ENCODE results near the gene TCL1B. TPM values are rescaled to one million over a fixed set of nuclear protein-coding genes. Genes with fewer than 3 reads are reported as not detected.

The TCL1B gene
- total RNA-seq, 5 donors from 2014 or later (not counting 1 experiment from before 2014, with no cell fraction given) = 0.21 to 2.0 (median 0.70) TPM; not detected in 1

DNA sequence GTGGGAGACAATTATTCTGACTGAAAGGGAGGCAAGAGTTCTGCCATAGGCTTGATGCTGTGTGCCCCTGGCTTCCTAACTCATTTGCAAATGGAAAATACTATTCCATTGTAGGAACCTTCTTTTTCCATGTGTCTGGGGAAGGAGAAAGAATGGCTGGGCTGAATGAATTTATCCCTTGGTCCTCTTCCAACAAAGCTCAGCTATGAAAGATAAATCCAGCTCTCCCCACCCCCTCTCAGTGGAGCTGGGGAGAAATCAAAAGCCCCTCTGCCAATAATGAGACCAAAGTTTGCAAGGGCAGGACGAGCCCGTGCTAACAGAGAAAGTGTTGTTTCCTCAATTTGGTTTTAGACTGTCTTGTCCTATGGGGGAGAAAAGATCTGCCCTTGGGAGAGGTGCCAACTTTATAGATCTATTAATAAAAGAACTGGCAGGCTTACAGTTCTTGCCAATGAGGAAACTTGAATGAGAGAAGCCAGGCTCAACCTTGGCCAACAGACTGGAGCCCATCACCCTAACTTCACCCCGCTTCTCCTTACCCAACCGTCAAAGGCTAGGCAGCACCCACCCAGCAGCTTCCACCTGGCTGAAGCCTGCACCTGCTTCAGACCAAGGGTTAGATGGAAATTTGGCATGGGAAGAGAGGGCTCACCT, 8.9 kb upstream of the TCL1B start:
- Histone ChIP-seq H3K27ac (ENCODE audit: low read length) (no peak overlapping the region), H3K27me3 (replicated peaks in 1 of 2; ENCODE audit: control insufficient read depth in 2 of 2, extremely low read depth in 1 of 2, insufficient read depth in 2 of 2, low read length in 1 of 2) (peaks cover 0 to 22% of the 10 kb centered on the region in 2 experiments), H3K4me1 (ENCODE audit: control insufficient read depth in 1 of 2, extremely low read depth in 1 of 2, insufficient read depth in 2 of 2, low read length in 2 of 2) (no peaks in the 10 kb centered on the region), H3K36me3 (ENCODE audit: control insufficient read depth in 2 of 2, extremely low read depth in 1 of 2, insufficient read depth in 1 of 2, low read length in 1 of 2) (no peaks in the 10 kb centered on the region), H3K4me3 (ENCODE audit: control insufficient read depth in 1 of 2, extremely low read depth in 1 of 2, low read length in 1 of 2) (no peak overlapping the region), H3K9me3 (no peaks in the 10 kb centered on the region)
- H3K9me3 Mint-ChIP-seq = no peaks in the 10 kb centered on the region
- no peaks in the 10 kb centered on the region for H3K4me1 Mint-ChIP-seq
- peaks cover 25 to 32% of the 10 kb centered on the region in 2 donors for H3K27me3 Mint-ChIP-seq
- ChIA-PET POLR2A (no interaction called here), CTCF (no interaction called here)
- no peak overlapping the region for H3K27ac Mint-ChIP-seq
- no peak overlapping the region for H3K4me3 Mint-ChIP-seq
- H3K36me3 Mint-ChIP-seq = no peaks in the 10 kb centered on the region
- ATAC-seq (replicated peaks in 1 of 4) (no peak), DNase-seq (no peak)
- no CpG with 5 or more reads among the region's 4 CpGs for WGBS (ENCODE audit: insufficient coverage)

DNA sequence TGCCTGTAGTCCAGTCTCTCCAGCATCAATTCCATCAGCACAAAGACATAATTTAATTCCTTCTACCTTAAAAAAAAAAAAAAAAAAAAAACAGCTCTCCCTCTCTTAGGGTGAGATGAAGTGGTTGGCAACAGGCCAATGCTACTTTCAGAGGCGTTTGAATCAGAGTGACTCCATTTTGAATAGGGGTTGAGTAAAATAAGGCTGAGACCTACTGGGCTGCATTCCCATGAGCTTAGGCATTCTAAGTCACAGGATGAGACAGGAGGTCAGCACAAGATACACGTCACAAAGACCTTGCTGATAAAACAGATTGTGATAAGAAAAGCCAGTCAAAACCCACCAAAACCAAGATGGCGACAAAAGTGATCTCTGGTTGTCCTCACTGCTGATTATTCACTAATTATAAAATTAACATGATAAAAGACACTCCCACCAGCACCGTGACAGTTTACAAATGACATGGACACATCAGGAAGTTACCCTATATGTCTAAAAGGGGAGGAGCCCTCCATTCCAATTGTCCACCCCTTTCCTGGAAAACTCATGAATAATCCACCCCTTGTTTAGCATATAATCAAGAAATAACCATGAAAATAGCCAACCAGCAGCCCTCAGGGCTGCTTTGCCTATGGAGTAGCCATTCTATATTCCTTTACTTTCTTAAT, 6.9 kb upstream of the TCL1B start:
- WGBS (ENCODE audit: insufficient coverage) = 100% methylated on average over 2 of the region's 4 CpGs
- H3K4me3 ChIP-seq (ENCODE audit: control insufficient read depth in 1 of 2, extremely low read depth in 1 of 2, low read length in 1 of 2) = no peak overlapping the region
- ChIA-PET POLR2A (no interaction called here), CTCF (no interaction called here)
- no peaks in the 10 kb centered on the region for H3K9me3 ChIP-seq
- H3K27ac ChIP-seq (ENCODE audit: low read length) = no peak overlapping the region
- no peaks in the 10 kb centered on the region for H3K4me1 ChIP-seq (ENCODE audit: control insufficient read depth in 1 of 2, extremely low read depth in 1 of 2, insufficient read depth in 2 of 2, low read length in 2 of 2)
- H3K36me3 ChIP-seq (ENCODE audit: control insufficient read depth in 2 of 2, extremely low read depth in 1 of 2, insufficient read depth in 1 of 2, low read length in 1 of 2) = no peaks in the 10 kb centered on the region
- Mint-ChIP-seq H3K27ac (no peak overlapping the region), H3K27me3 (peaks cover 31 to 38% of the 10 kb centered on the region in 2 donors), H3K4me3 (no peak overlapping the region), H3K4me1 (no peaks in the 10 kb centered on the region), H3K36me3 (no peaks in the 10 kb centered on the region), H3K9me3 (no peaks in the 10 kb centered on the region)
- peaks cover 0 to 21% of the 10 kb centered on the region in 2 experiments for H3K27me3 ChIP-seq (replicated peaks in 1 of 2; ENCODE audit: control insufficient read depth in 2 of 2, extremely low read depth in 1 of 2, insufficient read depth in 2 of 2, low read length in 1 of 2)
- no peak for DNase-seq
- no peak for ATAC-seq (replicated peaks in 1 of 4)

DNA sequence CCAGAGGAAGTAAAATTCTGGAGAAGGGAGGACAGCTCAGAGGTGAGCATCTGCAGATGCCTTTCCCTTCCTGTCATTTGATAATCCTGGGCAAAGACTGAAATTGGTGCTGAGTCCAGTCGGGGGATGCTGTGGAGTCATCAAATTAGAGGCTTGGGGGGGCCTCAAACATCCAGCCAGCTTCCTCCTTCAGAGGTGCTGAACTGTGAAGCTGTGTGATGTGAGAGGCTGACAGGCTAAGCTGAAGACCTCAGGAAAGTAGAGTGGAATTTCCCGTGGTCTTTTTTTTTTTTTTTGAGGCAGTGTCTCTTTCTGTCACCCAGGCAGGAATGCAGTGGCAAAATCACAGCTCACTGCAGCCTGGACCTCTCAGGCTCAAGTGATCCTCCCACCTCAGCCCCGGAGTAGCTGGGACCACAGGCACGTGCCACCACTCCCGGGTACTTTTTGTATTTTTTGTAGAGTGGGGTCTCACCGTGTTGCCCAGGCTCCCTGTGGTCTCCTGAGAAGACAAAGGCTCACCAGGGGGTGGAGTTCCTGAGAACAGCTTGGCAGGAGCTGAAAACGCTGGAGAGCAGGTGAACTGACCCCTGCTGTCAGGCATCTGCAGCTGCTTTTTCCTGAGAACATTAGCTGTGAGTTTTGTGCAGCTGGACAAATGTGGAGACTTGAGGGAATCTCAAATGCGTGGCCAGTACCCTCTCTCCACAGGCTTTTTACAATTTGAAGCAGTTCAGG, 6.1 kb upstream of the TCL1B start:
- WGBS (ENCODE audit: insufficient coverage) = 28% methylated on average over 6 of the region's 8 CpGs
- Histone ChIP-seq H3K9me3 (no peaks in the 10 kb centered on the region), H3K27me3 (replicated peaks in 1 of 2; ENCODE audit: control insufficient read depth in 2 of 2, extremely low read depth in 1 of 2, insufficient read depth in 2 of 2, low read length in 1 of 2) (peaks cover 0 to 19% of the 10 kb centered on the region in 2 experiments), H3K27ac (ENCODE audit: low read length) (no peak overlapping the region), H3K4me1 (ENCODE audit: control insufficient read depth in 1 of 2, extremely low read depth in 1 of 2, insufficient read depth in 2 of 2, low read length in 2 of 2) (no peaks in the 10 kb centered on the region), H3K36me3 (ENCODE audit: control insufficient read depth in 2 of 2, extremely low read depth in 1 of 2, insufficient read depth in 1 of 2, low read length in 1 of 2) (no peaks in the 10 kb centered on the region), H3K4me3 (ENCODE audit: control insufficient read depth in 1 of 2, extremely low read depth in 1 of 2, low read length in 1 of 2) (no peak overlapping the region)
- Mint-ChIP-seq H3K36me3 (no peaks in the 10 kb centered on the region), H3K27ac (no peak overlapping the region), H3K27me3 (peaks cover 37 to 39% of the 10 kb centered on the region in 2 donors), H3K4me3 (no peak overlapping the region), H3K4me1 (no peaks in the 10 kb centered on the region), H3K9me3 (no peaks in the 10 kb centered on the region)
- CTCF ChIA-PET = interaction anchor here (0.6 to 0.7 kb wide), 2 partner anchors 237 to 386 kb away, joined by 3 read pairs; no protein-coding TSS in a partner anchor
- DNase-seq (no peak), ATAC-seq (replicated peaks in 1 of 4) (no peak)
- POLR2A ChIA-PET = no interaction called here

DNA sequence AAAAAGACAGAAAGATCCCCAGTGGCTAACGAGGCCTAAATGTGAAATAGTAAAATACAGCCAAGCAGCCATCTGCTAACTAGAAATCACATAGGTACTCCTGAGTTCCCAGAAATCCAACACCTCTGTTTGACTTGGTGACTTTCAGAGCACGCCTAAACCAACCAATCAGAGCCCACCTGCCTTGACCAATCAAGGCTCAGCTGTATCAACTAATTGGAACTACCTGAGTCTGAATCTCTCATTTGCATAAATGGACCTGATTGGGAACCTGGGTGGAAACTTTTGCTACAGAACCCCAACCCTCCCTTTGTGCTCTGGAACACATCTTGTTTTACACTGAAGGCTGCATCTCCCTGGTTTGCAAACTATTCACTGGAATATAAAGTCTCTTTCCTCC, 5.1 kb upstream of the TCL1B start:
- Mint-ChIP-seq H3K27ac (no peak overlapping the region), H3K4me1 (peaks cover 0 to 2% (median 0%) of the 10 kb centered on the region in 3 donors), H3K9me3 (no peaks in the 10 kb centered on the region), H3K4me3 (no peak overlapping the region), H3K36me3 (no peaks in the 10 kb centered on the region), H3K27me3 (peaks cover 31 to 35% of the 10 kb centered on the region in 2 donors)
- Histone ChIP-seq H3K9me3 (no peaks in the 10 kb centered on the region), H3K4me3 (ENCODE audit: control insufficient read depth in 1 of 2, extremely low read depth in 1 of 2, low read length in 1 of 2) (no peak overlapping the region), H3K36me3 (ENCODE audit: control insufficient read depth in 2 of 2, extremely low read depth in 1 of 2, insufficient read depth in 1 of 2, low read length in 1 of 2) (no peaks in the 10 kb centered on the region), H3K27me3 (replicated peaks in 1 of 2; ENCODE audit: control insufficient read depth in 2 of 2, extremely low read depth in 1 of 2, insufficient read depth in 2 of 2, low read length in 1 of 2) (peaks cover 0 to 21% of the 10 kb centered on the region in 2 experiments), H3K4me1 (ENCODE audit: control insufficient read depth in 1 of 2, extremely low read depth in 1 of 2, insufficient read depth in 2 of 2, low read length in 2 of 2) (no peaks in the 10 kb centered on the region), H3K27ac (ENCODE audit: low read length) (no peak overlapping the region)
- ATAC-seq (replicated peaks in 1 of 4) (no peak), DNase-seq (no peak)
- ChIA-PET POLR2A (no interaction called here), CTCF (interaction anchor here in 1 of 2 donors (0.7 kb wide), 1 partner anchor 238 kb away, joined by 3 read pairs; no protein-coding TSS in a partner anchor)
- 71% methylated on average over 1 of the region's 2 CpGs for WGBS (ENCODE audit: insufficient coverage)

DNA sequence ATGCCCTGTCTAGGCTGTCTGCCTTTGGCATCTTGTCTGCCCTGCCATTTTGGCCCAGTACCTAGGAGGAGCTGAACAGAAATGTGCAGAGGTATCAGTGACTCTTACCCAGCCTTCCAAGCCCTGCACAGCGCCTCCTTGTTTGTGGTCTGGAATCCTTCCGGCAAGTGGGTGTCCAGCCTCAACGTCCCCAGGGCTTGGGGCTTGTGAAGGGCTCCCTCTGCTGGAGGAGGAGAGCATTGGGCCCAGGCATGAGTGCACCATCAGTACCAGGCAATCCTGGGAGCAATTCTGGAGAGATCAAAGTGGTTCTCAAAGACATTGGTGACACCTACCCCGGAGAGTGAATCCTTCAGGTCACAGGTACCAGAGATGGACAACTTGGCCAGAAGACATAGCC, 2.4 kb upstream of the TCL1B start:
- no peak overlapping the region for H3K27ac ChIP-seq (ENCODE audit: low read length)
- 19% methylated on average over 3 of the region's 4 CpGs for WGBS (ENCODE audit: insufficient coverage)
- H3K9me3 Mint-ChIP-seq = no peaks in the 10 kb centered on the region

DNA sequence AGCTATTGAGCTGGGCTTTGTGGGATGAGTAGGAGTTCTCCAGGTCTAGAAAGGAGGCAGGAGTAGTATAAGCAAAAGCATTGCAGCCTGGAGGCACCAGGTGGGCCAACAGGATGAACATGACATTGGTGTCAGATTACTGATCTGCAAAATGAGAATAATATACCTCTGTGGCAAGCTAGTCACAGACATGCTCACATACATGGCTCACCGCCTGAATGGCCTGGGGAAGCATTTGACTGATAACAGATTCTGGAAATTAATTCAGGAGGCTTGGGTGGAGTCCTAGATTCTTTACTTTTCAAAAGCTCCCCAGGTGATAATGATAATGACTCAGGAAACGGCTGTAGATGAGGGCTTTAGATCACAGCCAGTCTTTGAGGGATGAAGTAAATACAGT, 709 bp downstream of the TCL1B start:
- Mint-ChIP-seq H3K36me3 (no peaks in the 10 kb centered on the region), H3K4me1 (peaks cover 0 to 2% (median 0%) of the 10 kb centered on the region in 3 donors), H3K4me3 (no peak overlapping the region), H3K27ac (no peak overlapping the region), H3K9me3 (no peaks in the 10 kb centered on the region), H3K27me3 (peaks cover 14 to 28% of the 10 kb centered on the region in 2 donors)
- H3K4me1 ChIP-seq (ENCODE audit: control insufficient read depth in 1 of 2, extremely low read depth in 1 of 2, insufficient read depth in 2 of 2, low read length in 2 of 2) = no peaks in the 10 kb centered on the region
- POLR2A ChIA-PET = interaction anchor here in 1 of 2 donors (0.6 kb wide), 1 partner anchor 570 kb away, joined by 3 read pairs; no protein-coding TSS in a partner anchor
- H3K9me3 ChIP-seq = no peaks in the 10 kb centered on the region
- DNase-seq = no peak
- CTCF ChIA-PET = no interaction called here
- H3K4me3 ChIP-seq (ENCODE audit: control insufficient read depth in 1 of 2, extremely low read depth in 1 of 2, low read length in 1 of 2) = no peak overlapping the region
- no peak overlapping the region for H3K27ac ChIP-seq (ENCODE audit: low read length)
- ATAC-seq (replicated peaks in 1 of 4) = no peak
- WGBS (ENCODE audit: insufficient coverage) = 80% methylated on average over 1 of the region's 2 CpGs
- H3K36me3 ChIP-seq (ENCODE audit: control insufficient read depth in 2 of 2, extremely low read depth in 1 of 2, insufficient read depth in 1 of 2, low read length in 1 of 2) = no peaks in the 10 kb centered on the region
- H3K27me3 ChIP-seq (replicated peaks in 1 of 2; ENCODE audit: control insufficient read depth in 2 of 2, extremely low read depth in 1 of 2, insufficient read depth in 2 of 2, low read length in 1 of 2) = peaks cover 0 to 33% of the 10 kb centered on the region in 2 experiments

More for the DNA sequence above, 2.4 kb upstream of the TCL1B start:
- H3K9me3 ChIP-seq = no peaks in the 10 kb centered on the region
- H3K36me3 ChIP-seq (ENCODE audit: control insufficient read depth in 2 of 2, extremely low read depth in 1 of 2, insufficient read depth in 1 of 2, low read length in 1 of 2) = no peaks in the 10 kb centered on the region
- ChIA-PET CTCF (interaction anchor here (0.6 to 1.2 kb wide), 2 partner anchors 121 to 257 kb away, joined by 3 to 7 read pairs; no protein-coding TSS in a partner anchor), POLR2A (no interaction called here)
- ATAC-seq (replicated peaks in 1 of 4) (peak in 1 of 4 experiments; percentile 45), DNase-seq (peak in 13 of 35 experiments; percentile 1 to 48 (median 8))
- H3K27ac Mint-ChIP-seq = no peak overlapping the region
- H3K27me3 ChIP-seq (replicated peaks in 1 of 2; ENCODE audit: control insufficient read depth in 2 of 2, extremely low read depth in 1 of 2, insufficient read depth in 2 of 2, low read length in 1 of 2) = peaks cover 0 to 26% of the 10 kb centered on the region in 2 experiments
- H3K4me1 ChIP-seq (ENCODE audit: control insufficient read depth in 1 of 2, extremely low read depth in 1 of 2, insufficient read depth in 2 of 2, low read length in 2 of 2) = no peaks in the 10 kb centered on the region
- peaks cover 0 to 2% (median 0%) of the 10 kb centered on the region in 3 donors for H3K4me1 Mint-ChIP-seq
- no peak overlapping the region for H3K4me3 Mint-ChIP-seq
- H3K4me3 ChIP-seq (ENCODE audit: control insufficient read depth in 1 of 2, extremely low read depth in 1 of 2, low read length in 1 of 2) = no peak overlapping the region
- H3K36me3 Mint-ChIP-seq = no peaks in the 10 kb centered on the region
- H3K27me3 Mint-ChIP-seq = peaks cover 15 to 27% of the 10 kb centered on the region in 2 donors
